Measurements from ENCODE around the gene STK32B. TPM values are rescaled to one million over a fixed set of nuclear protein-coding genes. Genes with fewer than 3 reads are reported as not detected.

Gene STK32B
- total and polyA plus RNA-seq, 2 experiments from 2014 or later, result 0.71 to 2.3 TPM

DNA sequence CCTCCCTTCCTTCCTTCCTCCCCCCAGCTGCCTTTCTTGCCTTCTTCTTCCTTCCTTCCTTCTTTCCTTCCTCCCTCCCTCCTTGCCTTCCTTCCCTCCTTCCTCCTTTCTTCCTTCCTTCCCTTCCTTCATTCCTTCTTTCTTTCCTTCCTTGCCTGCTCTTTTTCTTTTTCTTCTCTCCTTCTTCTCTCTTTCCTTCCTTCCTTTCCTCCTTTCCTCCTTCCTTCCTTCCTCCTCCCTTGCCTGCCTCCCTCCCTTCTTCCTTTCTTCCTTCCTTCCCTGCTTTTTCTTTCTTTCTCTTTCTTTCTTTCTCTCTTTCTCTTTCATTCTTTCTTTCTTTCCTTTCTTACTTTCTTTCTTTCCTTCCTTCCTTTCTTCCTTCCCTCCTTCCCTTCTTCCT is 49.1 kb downstream of the STK32B start (continued):
- TF ChIP-seq, protein P1, sequence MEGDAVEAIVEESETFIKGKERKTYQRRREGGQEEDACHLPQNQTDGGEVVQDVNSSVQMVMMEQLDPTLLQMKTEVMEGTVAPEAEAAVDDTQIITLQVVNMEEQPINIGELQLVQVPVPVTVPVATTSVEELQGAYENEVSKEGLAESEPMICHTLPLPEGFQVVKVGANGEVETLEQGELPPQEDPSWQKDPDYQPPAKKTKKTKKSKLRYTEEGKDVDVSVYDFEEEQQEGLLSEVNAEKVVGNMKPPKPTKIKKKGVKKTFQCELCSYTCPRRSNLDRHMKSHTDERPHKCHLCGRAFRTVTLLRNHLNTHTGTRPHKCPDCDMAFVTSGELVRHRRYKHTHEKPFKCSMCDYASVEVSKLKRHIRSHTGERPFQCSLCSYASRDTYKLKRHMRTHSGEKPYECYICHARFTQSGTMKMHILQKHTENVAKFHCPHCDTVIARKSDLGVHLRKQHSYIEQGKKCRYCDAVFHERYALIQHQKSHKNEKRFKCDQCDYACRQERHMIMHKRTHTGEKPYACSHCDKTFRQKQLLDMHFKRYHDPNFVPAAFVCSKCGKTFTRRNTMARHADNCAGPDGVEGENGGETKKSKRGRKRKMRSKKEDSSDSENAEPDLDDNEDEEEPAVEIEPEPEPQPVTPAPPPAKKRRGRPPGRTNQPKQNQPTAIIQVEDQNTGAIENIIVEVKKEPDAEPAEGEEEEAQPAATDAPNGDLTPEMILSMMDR (conservative IDR thresholded peaks at IDR 0.05; ENCODE audit: low read depth in 2 of 2), result no peak
- TF ChIP-seq, protein P2, sequence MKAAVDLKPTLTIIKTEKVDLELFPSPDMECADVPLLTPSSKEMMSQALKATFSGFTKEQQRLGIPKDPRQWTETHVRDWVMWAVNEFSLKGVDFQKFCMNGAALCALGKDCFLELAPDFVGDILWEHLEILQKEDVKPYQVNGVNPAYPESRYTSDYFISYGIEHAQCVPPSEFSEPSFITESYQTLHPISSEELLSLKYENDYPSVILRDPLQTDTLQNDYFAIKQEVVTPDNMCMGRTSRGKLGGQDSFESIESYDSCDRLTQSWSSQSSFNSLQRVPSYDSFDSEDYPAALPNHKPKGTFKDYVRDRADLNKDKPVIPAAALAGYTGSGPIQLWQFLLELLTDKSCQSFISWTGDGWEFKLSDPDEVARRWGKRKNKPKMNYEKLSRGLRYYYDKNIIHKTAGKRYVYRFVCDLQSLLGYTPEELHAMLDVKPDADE (IDR thresholded peaks at IDR 0.05), result no peak
- TF ChIP-seq REST (IDR thresholded peaks at IDR 0.05; ENCODE audit: unreplicated experiment), result no peak
- TF ChIP-seq EZH2phosphoT487 (IDR thresholded peaks at IDR 0.05; ENCODE audit: unreplicated experiment), result no peak
- TF ChIP-seq NANOG (IDR thresholded peaks at IDR 0.05; ENCODE audit: borderline replicate concordance), result no peak
- TF ChIP-seq ZNF114 (CRISPR knock-in tag; IDR thresholded peaks at IDR 0.05), result no peak
- no peak for TF ChIP-seq POLR2AphosphoS5 (IDR thresholded peaks at IDR 0.05; ENCODE audit: low read depth)
- TF ChIP-seq CREB1 (CRISPR knock-in tag; IDR thresholded peaks at IDR 0.05; ENCODE audit: low read depth), result no peak
- TF ChIP-seq JUNB (IDR thresholded peaks at IDR 0.05; ENCODE audit: unreplicated experiment), result no peak
- TF ChIP-seq EZH2 (IDR thresholded peaks at IDR 0.05; ENCODE audit: low read depth, unreplicated experiment), result no peak
- TF ChIP-seq ZNF331 (CRISPR knock-in tag; IDR thresholded peaks at IDR 0.05; ENCODE audit: low read depth), result no peak
- TF ChIP-seq STAT1 (IDR thresholded peaks at IDR 0.05; ENCODE audit: unreplicated experiment), result no peak

GRCh38 chr4:5100986-5101385 is 49.7 kb downstream of the STK32B start:
- no peaks in the 10 kb centered on the region for H3K27me3 Mint-ChIP-seq (ENCODE audit: insufficient read depth, low read depth, poor library complexity)
- ATAC-seq, result no peak
- TF ChIP-seq STAT1 (IDR thresholded peaks at IDR 0.05; ENCODE audit: unreplicated experiment) (no peak), NANOG (IDR thresholded peaks at IDR 0.05; ENCODE audit: borderline replicate concordance) (no peak), JUNB (IDR thresholded peaks at IDR 0.05; ENCODE audit: unreplicated experiment) (no peak), EZH2phosphoT487 (IDR thresholded peaks at IDR 0.05; ENCODE audit: unreplicated experiment) (no peak), REST (IDR thresholded peaks at IDR 0.05; ENCODE audit: unreplicated experiment) (no peak)

More at GRCh38 chr4:5100986-5101385, 49.7 kb downstream of the STK32B start:
- no peak overlapping the region for H3K27ac ChIP-seq (ENCODE audit: low read depth)
- H3K4me3 ChIP-seq, result no peak overlapping the region
- no peaks in the 10 kb centered on the region for H3K4me1 ChIP-seq (ENCODE audit: insufficient read depth)
- no peaks in the 10 kb centered on the region for H4K20me1 ChIP-seq (replicated peaks; ENCODE audit: insufficient read depth)
- H3K27me3 ChIP-seq (ENCODE audit: insufficient read depth), result no peaks in the 10 kb centered on the region
- no peaks in the 10 kb centered on the region for H3K79me2 ChIP-seq (replicated peaks; ENCODE audit: insufficient read depth)
- H3K27ac Mint-ChIP-seq, result no peak overlapping the region
- DNase-seq (ENCODE audit: low spot score), result no peak
- no peaks in the 10 kb centered on the region for H3K36me3 Mint-ChIP-seq (ENCODE audit: low read depth)
- H3K36me3 ChIP-seq (ENCODE audit: insufficient read depth), result no peaks in the 10 kb centered on the region
- no peak overlapping the region for H3K4me2 ChIP-seq
- no peaks in the 10 kb centered on the region for H3K9me3 Mint-ChIP-seq
- no peaks in the 10 kb centered on the region; the same call in 2 of the 3 replicates for H3K4me1 Mint-ChIP-seq
- no peaks in the 10 kb centered on the region for H3K9me2 ChIP-seq (ENCODE audit: insufficient read depth)
- H3F3A ChIP-seq (replicated peaks; ENCODE audit: low read depth), result no peaks in the 10 kb centered on the region
- no peak overlapping the region for H3K4me3 Mint-ChIP-seq
- no peak overlapping the region for H2AFZ ChIP-seq
